Lower lobe of right lung (tissue), 2 donors: ENCODE data around the gene MARCO. TPM values are rescaled to one million over a fixed set of nuclear protein-coding genes. Genes with fewer than 3 reads are reported as not detected.
A peak's percentile ranks its signal among the peaks of the same experiment; 100 is the strongest.

Source experiments
- ATAC-seq, 2 donors: fragments of 200-7000 bp; cut with Tn5 transposase; one replicate each; pipeline ENCODE4 v1.9.1; 2020 to 2022; ENCODE audit warnings: mild to moderate bottlenecking in 2 of 2, moderate library complexity in 2 of 2
- DNase-seq: peaks from one replicate; pipeline ENCODE4 v3.0.0-alpha.2; 2020
- H3K27ac ChIP-seq: fragments of 200-600 bp; one replicate; pipeline ENCODE4 v1.8.0; 2022
- H3K27me3 ChIP-seq: fragments of 200-600 bp; one replicate; pipeline ENCODE4 v1.8.0; 2022; ENCODE audit warnings: low read depth
- H3K36me3 ChIP-seq: fragments of 200-600 bp; one replicate; pipeline ENCODE4 v1.8.0; 2022; ENCODE audit warnings: mild to moderate bottlenecking
- H3K4me1 ChIP-seq: fragments of 200-600 bp; one replicate; pipeline ENCODE4 v1.8.0; 2022
- H3K4me3 ChIP-seq: fragments of 200-600 bp; one replicate; pipeline ENCODE4 v1.8.0; 2022; ENCODE audit warnings: mild to moderate bottlenecking
- H3K9me3 ChIP-seq: fragments of 200-600 bp; one replicate; pipeline ENCODE4 v1.8.0; 2022
- intact Hi-C: fragments of 100-400 bp; cut with DNase I; formaldehyde crosslinking; loops from one replicate; pipeline ENCODE4 v1.11.0; 2022
- total RNA-seq: library from RNA; stranded (reverse); fragmentation: NEBNext Ultra II Directional; extraction: Animal tissue kit (Norgen Biotek cat#: 25700); gene quantifications from one replicate; pipeline ENCODE4 v1.2.1, GENCODE V29; 2021
- TF ChIP-seq, protein P1 (sequence below): fragments of 200-600 bp; IDR thresholded peaks from one replicate; pipeline ENCODE4 v1.8.0; 2022; ENCODE audit warnings: antibody characterized with exemption, mild to moderate bottlenecking
- donor health status: DM: no; HTN: yes; CAD: no; lungs with severe emphysema.

The MARCO gene
- total RNA-seq, 1 donor from 2014 or later: 491 TPM

- H3K27me3 ChIP-seq: no peaks in the 10 kb centered on the region
- no peaks in the 10 kb centered on the region for H3K4me1 ChIP-seq
- H3K36me3 ChIP-seq: no peaks in the 10 kb centered on the region
- ATAC-seq (no peak), DNase-seq (no peak)
- H3K27ac ChIP-seq: no peak overlapping the region
- intact Hi-C loops: no loop called here
- TF ChIP-seq, protein P1, sequence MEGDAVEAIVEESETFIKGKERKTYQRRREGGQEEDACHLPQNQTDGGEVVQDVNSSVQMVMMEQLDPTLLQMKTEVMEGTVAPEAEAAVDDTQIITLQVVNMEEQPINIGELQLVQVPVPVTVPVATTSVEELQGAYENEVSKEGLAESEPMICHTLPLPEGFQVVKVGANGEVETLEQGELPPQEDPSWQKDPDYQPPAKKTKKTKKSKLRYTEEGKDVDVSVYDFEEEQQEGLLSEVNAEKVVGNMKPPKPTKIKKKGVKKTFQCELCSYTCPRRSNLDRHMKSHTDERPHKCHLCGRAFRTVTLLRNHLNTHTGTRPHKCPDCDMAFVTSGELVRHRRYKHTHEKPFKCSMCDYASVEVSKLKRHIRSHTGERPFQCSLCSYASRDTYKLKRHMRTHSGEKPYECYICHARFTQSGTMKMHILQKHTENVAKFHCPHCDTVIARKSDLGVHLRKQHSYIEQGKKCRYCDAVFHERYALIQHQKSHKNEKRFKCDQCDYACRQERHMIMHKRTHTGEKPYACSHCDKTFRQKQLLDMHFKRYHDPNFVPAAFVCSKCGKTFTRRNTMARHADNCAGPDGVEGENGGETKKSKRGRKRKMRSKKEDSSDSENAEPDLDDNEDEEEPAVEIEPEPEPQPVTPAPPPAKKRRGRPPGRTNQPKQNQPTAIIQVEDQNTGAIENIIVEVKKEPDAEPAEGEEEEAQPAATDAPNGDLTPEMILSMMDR: no peak
- no peak overlapping the region for H3K4me3 ChIP-seq
- no peaks in the 10 kb centered on the region for H3K9me3 ChIP-seq
Observed at GRCh38 chr2:118911936-118912335, 30.1 kb upstream of the MARCO start.

DNA sequence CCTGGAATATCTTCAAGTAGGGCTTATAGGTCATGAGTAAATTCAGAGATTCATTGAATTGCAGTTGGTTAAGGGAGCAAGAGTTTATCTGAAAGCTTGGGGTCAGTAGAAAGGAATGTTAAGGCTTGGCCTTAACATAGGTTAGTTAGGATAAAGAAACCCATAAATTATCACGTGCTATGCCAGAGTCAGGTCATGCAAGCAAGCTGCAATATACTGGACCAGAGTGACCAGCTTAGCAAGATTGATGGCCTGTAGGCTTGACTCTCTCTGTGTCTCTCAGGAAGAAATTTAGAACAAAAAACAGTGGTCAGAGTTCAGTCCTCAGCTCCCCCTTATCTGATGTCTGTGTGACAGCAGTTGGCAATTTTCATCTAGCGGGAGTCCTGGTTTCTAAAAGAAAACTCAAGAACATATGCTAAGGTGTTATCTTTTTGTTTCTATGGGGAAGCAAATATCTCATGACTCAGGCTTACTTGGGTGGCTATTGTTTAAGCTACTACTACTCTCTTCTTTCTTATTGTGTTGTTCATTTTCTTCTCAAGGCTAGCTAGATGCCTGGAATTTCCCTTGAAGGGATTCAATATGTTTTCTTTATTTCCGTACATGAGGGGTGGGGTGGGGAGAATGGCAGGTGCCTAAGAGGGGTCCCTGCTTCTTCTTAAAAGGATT, 28.7 kb upstream of the MARCO start:
- no peak overlapping the region for H3K4me3 ChIP-seq
- no peaks in the 10 kb centered on the region for H3K4me1 ChIP-seq
- no peak overlapping the region for H3K27ac ChIP-seq
- H3K27me3 ChIP-seq: no peaks in the 10 kb centered on the region
- ATAC-seq (no peak), DNase-seq (no peak)
- intact Hi-C loops: no loop called here
- no peaks in the 10 kb centered on the region for H3K36me3 ChIP-seq
- TF ChIP-seq, protein P1: no peak
- no peaks in the 10 kb centered on the region for H3K9me3 ChIP-seq

GRCh38 chr2:118913803-118914645, 28.0 kb upstream of the MARCO start:
- Histone ChIP-seq H3K4me3 (no peak overlapping the region), H3K27me3 (no peaks in the 10 kb centered on the region), H3K4me1 (no peaks in the 10 kb centered on the region), H3K27ac (no peak overlapping the region), H3K9me3 (no peaks in the 10 kb centered on the region), H3K36me3 (no peaks in the 10 kb centered on the region)
- ATAC-seq (peak; percentile 43 to 48), DNase-seq (no peak)
- intact Hi-C loops: no loop called here
- TF ChIP-seq, protein P1: no peak

DNA sequence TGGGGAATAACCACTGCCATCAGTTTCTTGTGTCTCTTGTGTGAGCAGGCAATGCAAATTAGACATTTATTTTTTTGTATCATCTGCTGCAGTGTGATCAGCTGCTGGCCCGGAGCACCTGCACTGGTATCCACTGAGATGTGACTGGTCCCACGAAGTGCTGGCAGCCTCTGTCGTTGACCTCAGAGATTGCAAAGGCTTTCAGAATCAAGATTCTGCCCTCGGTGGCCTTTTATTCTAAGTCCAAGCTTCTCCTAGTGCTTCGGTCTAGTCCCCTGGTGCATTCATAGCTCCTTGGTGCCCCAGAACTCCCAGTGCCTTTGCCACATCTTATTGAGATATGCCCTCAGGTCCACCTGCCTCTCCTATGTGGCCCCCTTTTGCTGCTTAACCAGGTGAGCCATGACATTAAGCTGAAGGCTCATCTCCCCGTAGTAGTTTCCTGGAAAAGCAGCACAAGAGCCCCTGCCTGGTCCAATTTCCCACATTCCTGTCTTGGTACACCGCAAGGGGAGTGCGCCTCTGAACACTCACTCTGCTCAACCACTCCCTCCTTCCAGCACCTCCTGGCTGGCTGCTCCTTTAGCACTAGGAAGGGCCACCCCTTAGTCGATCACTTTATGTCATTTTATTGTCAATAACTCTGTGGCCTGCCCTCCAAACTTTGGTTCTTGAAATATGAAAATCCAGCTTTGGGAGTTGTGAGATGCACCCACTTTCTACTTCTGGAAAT, 27.1 kb upstream of the MARCO start:
- H3K4me1 ChIP-seq: no peaks in the 10 kb centered on the region
- no peak overlapping the region for H3K27ac ChIP-seq
- ATAC-seq (no peak), DNase-seq (no peak)
- intact Hi-C loops: no loop called here
- TF ChIP-seq, protein P1: no peak
- H3K36me3 ChIP-seq: no peaks in the 10 kb centered on the region
- H3K4me3 ChIP-seq: no peak overlapping the region
- no peaks in the 10 kb centered on the region for H3K9me3 ChIP-seq
- H3K27me3 ChIP-seq: no peaks in the 10 kb centered on the region

GRCh38 chr2:118918017-118918416, 24.0 kb upstream of the MARCO start:
- Histone ChIP-seq H3K4me1 (no peaks in the 10 kb centered on the region), H3K27ac (no peak overlapping the region), H3K4me3 (no peak overlapping the region), H3K27me3 (no peaks in the 10 kb centered on the region), H3K9me3 (no peaks in the 10 kb centered on the region), H3K36me3 (no peaks in the 10 kb centered on the region)
- DNase-seq (no peak), ATAC-seq (no peak)
- TF ChIP-seq, protein P1: no peak
- intact Hi-C loops: no loop called here
